AG04450 (cell line): ENCODE measurements around the gene RYR3. TPM values are rescaled to one million over a fixed set of nuclear protein-coding genes. Genes with fewer than 3 reads are reported as not detected.

Experiments
- CTCF ChIA-PET: fragments of 300-600, 350-600 bp; formaldehyde crosslinking; extraction: SDS; loops from one replicate; lab custom pipeline; 2022; ENCODE audit warnings: antibody characterized with exemption, inconsistent platforms; lab: Charles Lee
- POLR2A ChIA-PET: fragments of 350-600 bp; formaldehyde crosslinking; extraction: SDS; loops from one replicate; lab custom pipeline; 2021; ENCODE audit warnings: antibody characterized with exemption, inconsistent platforms; lab: Yijun Ruan, JAX
- DNase-seq: peaks from one replicate; pipeline ENCODE4 v3.0.0-alpha.2; 2011; ENCODE audit warnings: low read depth, low spot score
- H3K27ac ChIP-seq: one replicate; pipeline ENCODE4 v1.5.1; 2012; ENCODE audit warnings: low read depth, low read length, control low read depth
- H3K27me3 ChIP-seq: one replicate; pipeline ENCODE4 v1.6.0; 2012; ENCODE audit warnings: low read length; ENCODE audit not compliant: control insufficient read depth, insufficient read depth
- H3K4me3 ChIP-seq: 2 replicates; pipeline ENCODE4 v1.5.1; 2011; ENCODE audit warnings: mild to moderate bottlenecking, low read depth, low read length, control low read depth
- H3K9me3 ChIP-seq: 2 replicates; pipeline ENCODE4 v1.5.1; 2012; ENCODE audit warnings: low read length; ENCODE audit not compliant: control insufficient read depth, insufficient read depth
- polyA plus RNA-seq: library from polyadenylated mRNA; depleted of rRNA; stranded (reverse); fragments of >200 nt; gene quantifications from 2 replicates; pipeline ENCODE4 v1.2.3, GENCODE V29; 2011
- TF ChIP-seq, protein P1 (sequence below): IDR thresholded peaks from 2 replicates; pipeline ENCODE4 v1.5.1; 2011; ENCODE audit warnings: low read depth, low read length, control low read depth, inconsistent platforms

RYR3 gene
- polyA plus RNA-seq, 1 experiment, result not detected

DNA sequence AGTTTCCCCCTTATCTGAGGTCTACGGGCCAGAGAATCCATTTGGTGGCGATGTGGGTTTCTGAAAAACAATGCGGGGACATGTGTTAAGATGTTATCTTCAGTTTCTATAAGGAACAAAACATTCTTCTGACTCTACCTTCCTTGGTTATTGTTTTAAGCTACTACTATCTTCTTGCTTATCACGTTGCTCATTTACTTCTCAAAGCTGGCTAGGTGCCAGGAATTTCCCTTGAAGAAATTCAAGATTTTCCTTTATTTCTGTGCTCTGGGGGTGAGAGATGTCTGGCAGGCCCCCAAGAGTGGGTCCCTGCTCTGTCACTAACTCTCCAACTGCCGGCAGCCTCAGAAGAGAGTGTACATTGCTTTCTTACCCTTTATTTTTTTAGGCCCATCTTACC is 119.8 kb downstream of the RYR3 start:
- Histone ChIP-seq H3K4me3 (no peak overlapping the region), H3K27me3 (no peaks in the 10 kb centered on the region), H3K27ac (no peak overlapping the region), H3K9me3 (no peaks in the 10 kb centered on the region)
- TF ChIP-seq, protein P1, sequence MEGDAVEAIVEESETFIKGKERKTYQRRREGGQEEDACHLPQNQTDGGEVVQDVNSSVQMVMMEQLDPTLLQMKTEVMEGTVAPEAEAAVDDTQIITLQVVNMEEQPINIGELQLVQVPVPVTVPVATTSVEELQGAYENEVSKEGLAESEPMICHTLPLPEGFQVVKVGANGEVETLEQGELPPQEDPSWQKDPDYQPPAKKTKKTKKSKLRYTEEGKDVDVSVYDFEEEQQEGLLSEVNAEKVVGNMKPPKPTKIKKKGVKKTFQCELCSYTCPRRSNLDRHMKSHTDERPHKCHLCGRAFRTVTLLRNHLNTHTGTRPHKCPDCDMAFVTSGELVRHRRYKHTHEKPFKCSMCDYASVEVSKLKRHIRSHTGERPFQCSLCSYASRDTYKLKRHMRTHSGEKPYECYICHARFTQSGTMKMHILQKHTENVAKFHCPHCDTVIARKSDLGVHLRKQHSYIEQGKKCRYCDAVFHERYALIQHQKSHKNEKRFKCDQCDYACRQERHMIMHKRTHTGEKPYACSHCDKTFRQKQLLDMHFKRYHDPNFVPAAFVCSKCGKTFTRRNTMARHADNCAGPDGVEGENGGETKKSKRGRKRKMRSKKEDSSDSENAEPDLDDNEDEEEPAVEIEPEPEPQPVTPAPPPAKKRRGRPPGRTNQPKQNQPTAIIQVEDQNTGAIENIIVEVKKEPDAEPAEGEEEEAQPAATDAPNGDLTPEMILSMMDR, result no peak
- ChIA-PET POLR2A (no interaction called here), CTCF (no interaction called here)
- DNase-seq, result no peak

DNA sequence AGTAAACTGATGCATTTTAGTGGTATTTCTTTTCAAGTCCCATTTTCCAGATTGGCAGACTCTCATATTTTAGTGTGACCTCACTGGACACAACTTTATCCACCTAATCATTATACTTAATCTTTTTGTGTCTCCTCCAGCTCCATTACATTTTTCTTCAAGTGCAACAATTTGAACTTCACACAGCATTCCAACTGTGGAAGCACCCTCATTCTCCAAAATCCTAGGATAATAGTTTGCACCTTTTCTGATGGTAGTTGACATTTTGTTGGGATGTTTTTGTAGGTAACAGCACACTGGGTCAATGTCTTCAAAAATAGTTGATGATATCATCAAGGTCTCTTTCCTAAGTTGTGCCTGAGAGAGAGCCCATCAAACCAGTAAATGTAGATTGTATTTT is 123.1 kb downstream of the RYR3 start:
- H3K9me3 ChIP-seq, result no peaks in the 10 kb centered on the region
- TF ChIP-seq, protein P1, result no peak
- CTCF ChIA-PET, result no interaction called here

DNA sequence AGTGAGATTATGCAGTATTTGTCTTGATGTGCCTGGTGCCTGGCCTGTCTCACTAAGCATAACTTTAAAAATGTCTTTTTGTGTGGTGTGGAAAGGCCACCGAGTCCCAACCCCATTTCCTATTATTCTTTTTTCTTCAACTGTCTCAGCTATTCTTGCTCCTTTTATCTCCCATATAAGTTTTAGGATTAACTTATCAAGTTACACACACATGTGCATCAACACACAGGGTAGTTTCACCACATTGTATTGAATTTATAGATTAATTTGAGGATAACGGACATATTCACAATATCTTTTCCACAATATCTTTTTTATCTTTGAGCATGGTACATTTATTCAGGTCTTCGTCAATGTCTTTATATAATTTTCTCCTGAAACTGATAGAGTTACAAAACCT is 127.6 kb downstream of the RYR3 start:
- TF ChIP-seq, protein P1, result no peak

More for the DNA sequence above, 123.1 kb downstream of the RYR3 start:
- Histone ChIP-seq H3K4me3 (no peak overlapping the region), H3K27me3 (no peaks in the 10 kb centered on the region), H3K27ac (no peak overlapping the region)
- POLR2A ChIA-PET, result no interaction called here
- DNase-seq, result no peak

DNA sequence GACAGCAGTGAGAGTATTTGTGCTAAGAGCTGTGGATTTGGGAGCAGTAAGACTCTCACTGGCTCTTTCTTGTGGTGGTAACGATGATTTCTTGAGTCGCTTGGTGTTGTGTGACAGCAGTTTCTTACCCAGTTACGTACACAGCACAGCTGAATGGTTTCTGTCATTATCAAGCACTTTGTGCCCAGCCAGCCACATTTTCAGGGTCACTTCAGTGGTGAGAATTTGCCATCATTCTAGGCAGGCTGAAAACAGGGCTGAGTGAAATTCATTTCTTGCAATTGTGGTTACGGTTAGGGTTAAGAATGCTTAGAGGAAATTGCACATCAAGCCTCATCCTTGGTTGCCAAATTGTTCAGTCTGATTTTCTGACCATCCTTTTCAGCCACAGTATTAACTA is 130.1 kb downstream of the RYR3 start:
- H3K9me3 ChIP-seq, result no peaks in the 10 kb centered on the region
- DNase-seq, result no peak
- no peak overlapping the region for H3K27ac ChIP-seq
- no peak overlapping the region for H3K4me3 ChIP-seq
- CTCF ChIA-PET, result no interaction called here
- H3K27me3 ChIP-seq, result no peaks in the 10 kb centered on the region
- POLR2A ChIA-PET, result no interaction called here
- TF ChIP-seq, protein P1, result no peak

More for the DNA sequence above, 127.6 kb downstream of the RYR3 start:
- ChIA-PET CTCF (no interaction called here), POLR2A (no interaction called here)
- Histone ChIP-seq H3K27ac (no peak overlapping the region), H3K27me3 (no peaks in the 10 kb centered on the region), H3K4me3 (no peak overlapping the region), H3K9me3 (no peaks in the 10 kb centered on the region)
- DNase-seq, result no peak

DNA sequence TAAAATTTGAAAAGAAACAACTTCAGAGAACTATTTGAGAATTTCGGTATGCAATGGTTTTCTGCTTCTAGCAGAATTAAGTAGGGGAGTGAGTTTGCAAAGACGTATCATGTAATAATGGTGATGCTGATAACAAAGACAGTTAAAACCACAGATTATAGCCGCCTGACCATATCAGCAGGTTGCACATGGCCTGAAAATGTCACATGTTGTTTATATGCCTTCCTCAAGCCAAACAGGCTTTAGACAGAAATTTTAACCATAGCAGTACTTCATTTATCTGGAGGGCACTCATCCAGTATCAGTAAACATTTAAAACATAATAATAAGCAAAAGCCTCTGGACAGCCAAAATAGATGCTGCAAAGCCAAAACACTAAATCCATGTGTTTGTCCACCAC is 131.7 kb downstream of the RYR3 start:
- no peak for DNase-seq
- Histone ChIP-seq H3K4me3 (no peak overlapping the region), H3K9me3 (no peaks in the 10 kb centered on the region), H3K27me3 (no peaks in the 10 kb centered on the region), H3K27ac (no peak overlapping the region)
- TF ChIP-seq, protein P1, result no peak
- ChIA-PET POLR2A (no interaction called here), CTCF (no interaction called here)
